Ishikawa (cell line): Measurements from ENCODE around the gene ATP11A.

Experiments used
- CEBPB ChIP-seq: IDR thresholded peaks from 2 replicates; pipeline ENCODE4 v1.6.1; 2012
- CREB1 ChIP-seq: IDR thresholded peaks from 2 replicates; pipeline ENCODE4 v1.6.1; 2012; ENCODE audit warnings: low read depth
- EGR1 ChIP-seq: IDR thresholded peaks from 2 replicates; pipeline ENCODE4 v1.6.1; 2012
- EP300 ChIP-seq: IDR thresholded peaks from 2 replicates; pipeline ENCODE4 v1.6.1; 2012; ENCODE audit warnings: borderline replicate concordance
- FOXM1 ChIP-seq: IDR thresholded peaks from 2 replicates; pipeline ENCODE4 v1.6.1; 2012; ENCODE audit warnings: low read depth, borderline replicate concordance
- MAX ChIP-seq: IDR thresholded peaks from 2 replicates; pipeline ENCODE4 v1.6.1; 2012
- NFIC ChIP-seq: IDR thresholded peaks from 2 replicates; pipeline ENCODE4 v1.6.1; 2012
- RAD21 ChIP-seq: IDR thresholded peaks from 2 replicates; pipeline ENCODE4 v1.6.1; 2012; ENCODE audit warnings: low read depth
- REST ChIP-seq: IDR thresholded peaks from 2 replicates; pipeline ENCODE4 v1.6.1; 2012; ENCODE audit warnings: low read depth, mild to moderate bottlenecking
- TAF1 ChIP-seq: IDR thresholded peaks from 2 replicates; pipeline ENCODE4 v1.6.1; 2012; ENCODE audit warnings: low read depth, mild to moderate bottlenecking
- TCF12 ChIP-seq: IDR thresholded peaks from 2 replicates; pipeline ENCODE4 v1.6.1; 2012; ENCODE audit warnings: low read depth
- TEAD4 ChIP-seq: IDR thresholded peaks from 2 replicates; pipeline ENCODE4 v1.6.1; 2012
- USF1 ChIP-seq: IDR thresholded peaks from 2 replicates; pipeline ENCODE4 v1.6.1; 2012
- YY1 ChIP-seq: IDR thresholded peaks from 2 replicates; pipeline ENCODE4 v1.6.1; 2012; ENCODE audit warnings: low read depth
- ZBTB7A ChIP-seq: IDR thresholded peaks from 2 replicates; pipeline ENCODE4 v1.6.1; 2012; ENCODE audit warnings: low read depth

ATP11A gene

GRCh38 chr13:112903071-112903577, 213.3 kb downstream of the ATP11A start:
- TF ChIP-seq EP300 (no peak), FOXM1 (no peak), TEAD4 (no peak), TAF1 (no peak), YY1 (no peak), TCF12 (no peak), MAX (no peak), USF1 (no peak)

DNA sequence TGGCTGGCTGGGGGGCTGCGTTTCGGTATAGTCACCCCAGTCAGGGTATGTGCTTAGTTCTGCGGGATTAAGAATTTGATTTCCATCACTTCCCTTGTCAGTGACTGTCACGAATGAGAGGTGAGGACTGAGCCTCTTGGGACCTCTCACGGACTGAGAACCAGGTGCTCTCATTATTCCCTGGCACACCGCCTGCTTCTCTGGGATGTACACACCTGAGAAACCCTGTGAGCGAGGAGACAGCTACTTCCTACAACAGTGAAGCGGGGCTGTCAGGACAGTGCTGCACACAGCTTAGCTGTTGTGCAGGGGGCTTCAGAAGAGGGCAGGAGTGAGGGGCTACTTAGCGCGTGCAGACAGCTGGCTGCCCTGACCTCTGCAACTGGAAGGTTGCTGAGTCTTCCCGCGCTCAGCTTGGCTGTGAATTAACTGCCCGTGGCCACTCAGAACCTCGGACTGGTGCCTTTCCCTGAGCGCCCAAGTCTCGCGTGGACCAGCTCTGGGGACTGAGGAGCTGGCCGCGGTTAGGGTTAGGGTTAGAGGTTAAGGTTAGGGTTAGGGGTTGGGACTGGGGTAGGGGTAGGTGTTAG, 213.9 kb downstream of the ATP11A start:
- TF ChIP-seq TCF12 (no peak), USF1 (no peak), ZBTB7A (no peak), CREB1 (no peak), TAF1 (no peak), CEBPB (no peak), NFIC (no peak), FOXM1 (no peak), EGR1 (no peak), YY1 (no peak), REST (no peak), EP300 (no peak), RAD21 (no peak), MAX (no peak), TEAD4 (no peak)

- no peak for TF ChIP-seq CEBPB
- no peak for TF ChIP-seq FOXM1
- TF ChIP-seq REST: no peak
- no peak for TF ChIP-seq TCF12
- TF ChIP-seq EP300: no peak
- TF ChIP-seq MAX: no peak
- TF ChIP-seq EGR1: no peak
- TF ChIP-seq NFIC: no peak
- TF ChIP-seq YY1: no peak
These were observed 214.7 kb downstream of the ATP11A start for GRCh38 chr13:112904436-112904960.

DNA sequence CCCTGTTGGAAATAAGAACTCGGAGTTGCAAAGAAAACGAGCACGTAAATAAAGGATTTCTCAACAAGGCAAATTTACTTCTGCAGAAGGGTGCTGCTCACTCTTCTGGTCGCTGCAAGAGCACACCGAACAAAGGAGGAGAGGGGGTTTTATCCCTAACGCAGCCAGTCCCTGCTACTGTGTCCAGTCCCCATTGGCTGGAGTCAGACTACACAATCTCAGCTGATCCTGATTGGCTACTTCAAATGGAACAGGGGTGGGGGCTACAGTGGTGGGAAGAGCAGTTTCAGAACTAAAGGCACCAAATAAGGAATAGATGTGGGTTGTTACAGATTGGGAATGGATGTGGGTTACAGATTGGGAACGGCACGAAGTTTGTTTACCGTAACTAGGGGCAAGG, 215.2 kb downstream of the ATP11A start:
- no peak for TF ChIP-seq CREB1
- no peak for TF ChIP-seq EGR1
- TF ChIP-seq EP300: no peak
- no peak for TF ChIP-seq CEBPB
- no peak for TF ChIP-seq TAF1
- TF ChIP-seq NFIC: no peak
- no peak for TF ChIP-seq USF1
- TF ChIP-seq REST: no peak
- no peak for TF ChIP-seq YY1
- TF ChIP-seq MAX: no peak
- no peak for TF ChIP-seq TEAD4
- no peak for TF ChIP-seq RAD21
- no peak for TF ChIP-seq FOXM1
- no peak for TF ChIP-seq TCF12
